ENCODE results near the gene DNAAF5.

DNAAF5 gene

DNA sequence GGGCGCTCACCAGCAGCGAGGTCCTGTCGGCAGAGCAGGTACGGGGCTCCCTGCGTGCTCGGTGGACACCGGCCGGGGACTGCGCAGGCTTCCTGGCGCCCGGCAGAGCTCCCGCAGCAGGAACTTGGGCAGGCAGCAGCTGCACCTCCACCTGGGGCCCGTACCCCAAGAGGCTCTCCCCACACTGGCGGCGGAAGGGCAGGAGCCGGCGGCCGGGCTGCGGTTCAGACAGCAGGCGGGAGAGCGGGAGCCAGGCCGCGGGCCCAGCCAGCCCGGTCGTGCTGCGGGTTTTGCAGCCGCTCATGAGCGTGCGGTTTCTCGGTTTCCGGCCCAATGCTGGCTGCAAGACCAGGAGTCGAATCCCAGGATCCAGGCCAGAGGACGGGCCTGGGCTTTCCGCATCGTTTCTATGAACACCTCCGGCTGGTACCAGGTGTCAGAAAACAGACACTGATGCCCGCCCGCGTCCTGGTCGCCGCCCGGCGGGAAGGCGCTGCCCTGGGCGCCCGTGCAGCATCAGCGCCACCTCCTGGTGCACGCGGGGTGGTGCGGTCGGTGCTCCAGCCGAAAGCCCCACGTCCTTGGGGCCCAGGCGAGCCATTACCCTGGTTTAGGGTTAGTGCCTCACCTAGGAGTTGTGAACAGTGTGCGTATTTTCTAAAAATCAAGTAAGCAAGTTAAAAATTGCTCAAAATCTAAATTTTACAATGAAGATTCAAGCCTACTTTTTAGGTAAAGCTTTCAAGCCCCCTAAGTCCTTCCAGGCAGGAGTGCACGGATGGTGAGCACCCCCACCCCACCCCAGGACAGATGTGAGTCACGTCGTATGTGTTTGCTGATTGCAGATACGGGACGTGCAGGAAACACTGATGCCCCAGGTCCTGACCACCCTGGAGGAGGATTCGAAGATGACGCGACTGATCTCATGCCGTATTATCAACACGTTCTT is 47.9 kb downstream of the DNAAF5 start:
- DNase-seq (ENCODE audit: low read depth): no peak
- H3K4me3 ChIP-seq (ENCODE audit: low read length): no peak overlapping the region
- TF ChIP-seq, protein P1, sequence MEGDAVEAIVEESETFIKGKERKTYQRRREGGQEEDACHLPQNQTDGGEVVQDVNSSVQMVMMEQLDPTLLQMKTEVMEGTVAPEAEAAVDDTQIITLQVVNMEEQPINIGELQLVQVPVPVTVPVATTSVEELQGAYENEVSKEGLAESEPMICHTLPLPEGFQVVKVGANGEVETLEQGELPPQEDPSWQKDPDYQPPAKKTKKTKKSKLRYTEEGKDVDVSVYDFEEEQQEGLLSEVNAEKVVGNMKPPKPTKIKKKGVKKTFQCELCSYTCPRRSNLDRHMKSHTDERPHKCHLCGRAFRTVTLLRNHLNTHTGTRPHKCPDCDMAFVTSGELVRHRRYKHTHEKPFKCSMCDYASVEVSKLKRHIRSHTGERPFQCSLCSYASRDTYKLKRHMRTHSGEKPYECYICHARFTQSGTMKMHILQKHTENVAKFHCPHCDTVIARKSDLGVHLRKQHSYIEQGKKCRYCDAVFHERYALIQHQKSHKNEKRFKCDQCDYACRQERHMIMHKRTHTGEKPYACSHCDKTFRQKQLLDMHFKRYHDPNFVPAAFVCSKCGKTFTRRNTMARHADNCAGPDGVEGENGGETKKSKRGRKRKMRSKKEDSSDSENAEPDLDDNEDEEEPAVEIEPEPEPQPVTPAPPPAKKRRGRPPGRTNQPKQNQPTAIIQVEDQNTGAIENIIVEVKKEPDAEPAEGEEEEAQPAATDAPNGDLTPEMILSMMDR (conservative IDR thresholded peaks at IDR 0.05; ENCODE audit: low read depth, low read length): peak; percentile 73

GRCh38 chr7:776381-776780 is 49.9 kb downstream of the DNAAF5 start:
- H3K4me3 ChIP-seq (ENCODE audit: low read length): no peak overlapping the region
- DNase-seq (ENCODE audit: low read depth): no peak
- TF ChIP-seq, protein P1 (conservative IDR thresholded peaks at IDR 0.05; ENCODE audit: low read depth, low read length): no peak

GRCh38 chr7:776992-777727 is 50.7 kb downstream of the DNAAF5 start:
- no peak for DNase-seq (ENCODE audit: low read depth)
- TF ChIP-seq, protein P1 (conservative IDR thresholded peaks at IDR 0.05; ENCODE audit: low read depth, low read length): no peak
- H3K4me3 ChIP-seq (ENCODE audit: low read length): no peak overlapping the region

DNA sequence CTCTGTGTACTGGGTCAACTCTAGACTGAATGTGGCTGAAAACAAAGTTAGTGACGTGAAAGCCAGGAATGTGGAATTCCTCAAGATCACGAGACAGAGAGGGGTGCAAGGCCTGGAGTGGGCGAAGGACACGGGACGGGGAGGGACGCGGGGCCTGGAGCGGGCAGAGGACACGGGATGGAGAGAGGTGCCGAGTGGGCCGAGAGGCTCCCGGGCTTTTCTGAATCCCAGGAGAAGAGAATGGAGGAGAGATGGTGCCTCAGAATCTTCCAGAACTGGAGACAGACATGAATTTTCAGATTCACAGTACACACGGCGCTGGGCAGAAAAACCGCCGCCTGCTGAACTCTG is 51.2 kb downstream of the DNAAF5 start:
- no peak overlapping the region for H3K4me3 ChIP-seq (ENCODE audit: low read length)
- no peak for DNase-seq (ENCODE audit: low read depth)
- TF ChIP-seq, protein P1 (conservative IDR thresholded peaks at IDR 0.05; ENCODE audit: low read depth, low read length): no peak

- no peak overlapping the region for H3K4me3 ChIP-seq (ENCODE audit: low read length)
- DNase-seq (ENCODE audit: low read depth): no peak
- TF ChIP-seq, protein P1 (conservative IDR thresholded peaks at IDR 0.05; ENCODE audit: low read depth, low read length): no peak
These were observed 51.9 kb downstream of the DNAAF5 start for GRCh38 chr7:778271-778967.

GRCh38 chr7:778968-779451 is 52.5 kb downstream of the DNAAF5 start:
- no peak overlapping the region for H3K4me3 ChIP-seq (ENCODE audit: low read length)
- TF ChIP-seq, protein P1 (conservative IDR thresholded peaks at IDR 0.05; ENCODE audit: low read depth, low read length): no peak
- no peak for DNase-seq (ENCODE audit: low read depth)

Data from retinal pigment epithelial cell (primary cell).